ENCODE results near the gene CLSTN3. TPM values are rescaled to one million over a fixed set of nuclear protein-coding genes. Genes with fewer than 3 reads are reported as not detected.
A peak's percentile ranks its signal among the peaks of the same experiment; 100 is the strongest.

Gene CLSTN3
- total RNA-seq, 1 experiment from 2014 or later = 24.7 TPM

DNA sequence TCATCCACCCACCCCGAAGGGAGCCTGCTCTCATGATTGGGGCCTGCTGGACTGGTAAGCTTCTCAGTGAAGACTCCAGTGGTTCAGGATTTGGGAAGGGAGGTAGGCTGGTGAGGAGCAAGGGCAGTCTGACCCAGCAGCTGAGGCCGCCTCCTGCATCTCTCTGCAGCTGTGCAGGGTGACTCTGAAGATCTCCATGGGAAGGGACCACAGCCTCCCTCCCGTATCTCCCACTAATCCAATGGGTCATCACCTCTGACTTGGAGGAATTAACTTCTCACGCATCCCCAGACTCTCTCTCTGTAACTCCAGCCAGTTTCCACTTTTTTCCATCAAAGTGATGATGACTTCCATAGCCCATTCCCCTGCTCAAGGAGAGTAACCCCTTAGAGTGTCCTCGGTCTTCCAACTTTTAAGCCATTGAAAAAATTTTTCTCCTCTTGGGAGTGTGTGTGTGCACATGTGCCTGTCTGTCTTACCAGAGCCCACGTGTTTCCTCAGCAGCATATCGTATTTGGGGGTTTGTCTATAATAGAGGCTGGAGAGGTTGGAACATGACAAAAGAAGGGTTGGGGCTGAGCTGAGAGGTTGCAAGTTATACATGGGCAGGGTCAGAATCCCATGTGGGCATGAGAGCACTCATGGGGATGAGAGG, 11.3 kb downstream of the CLSTN3 start:
- ChIA-PET CTCF (interaction anchor here (0.6 to 2.3 kb wide), 14 partner anchors 10 to 88 kb away, joined by 3 to 15 read pairs (median 3); no protein-coding TSS in a partner anchor), POLR2A (no interaction called here)
- Mint-ChIP-seq H3K4me3 (no peak overlapping the region), H3K27me3 (ENCODE audit: low read depth) (no peaks in the 10 kb centered on the region), H3K27ac (no peak overlapping the region), H3K9me3 (no peaks in the 10 kb centered on the region), H3K4me1 (no peaks in the 10 kb centered on the region), H3K36me3 (peaks cover 3% of the 10 kb centered on the region; the same call in 1 of the 2 replicates)
- ATAC-seq (no peak), DNase-seq (ENCODE audit: low spot score) (no peak)
- no peak for TF ChIP-seq SMAD3 (CRISPR knock-in tag; IDR thresholded peaks at IDR 0.05; ENCODE audit: borderline replicate concordance)
- TF ChIP-seq SP1 (CRISPR knock-in tag; conservative IDR thresholded peaks at IDR 0.05) = no peak
- TF ChIP-seq ERG (CRISPR knock-in tag; IDR thresholded peaks at IDR 0.05) = no peak

DNA sequence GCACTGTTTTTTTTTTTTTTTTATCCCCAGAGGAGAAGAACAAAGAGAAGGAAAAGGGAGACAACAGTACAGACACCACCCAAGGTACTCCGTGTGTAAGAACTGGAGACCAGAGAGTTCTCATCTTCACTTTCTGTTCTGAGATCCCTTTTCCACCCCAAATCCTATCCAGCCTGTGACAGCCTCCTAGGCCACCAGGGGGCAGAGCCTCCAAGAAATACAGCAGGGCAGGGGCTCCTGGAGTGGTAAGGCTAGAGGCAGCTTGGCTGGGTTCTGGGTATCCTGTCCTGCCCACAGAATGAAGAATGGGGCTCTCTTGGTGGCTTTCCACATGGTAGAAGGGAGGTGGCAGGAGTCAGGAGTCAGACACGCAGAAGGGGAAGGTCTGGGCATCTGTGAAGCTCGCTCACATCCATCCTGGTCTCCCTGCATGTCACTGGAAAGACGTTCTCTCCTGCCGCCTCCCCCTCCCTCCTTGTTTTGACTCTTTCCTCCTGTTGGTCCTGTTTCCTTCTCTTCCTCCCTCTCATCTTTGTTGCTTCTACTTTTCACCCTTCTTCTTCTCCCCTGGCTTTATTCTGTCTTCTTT, 12.0 kb downstream of the CLSTN3 start:
- Mint-ChIP-seq H3K9me3 (no peaks in the 10 kb centered on the region), H3K27me3 (ENCODE audit: low read depth) (no peaks in the 10 kb centered on the region), H3K27ac (no peak overlapping the region), H3K36me3 (peaks cover 2% of the 10 kb centered on the region; the same call in 1 of the 2 replicates), H3K4me3 (no peak overlapping the region), H3K4me1 (no peaks in the 10 kb centered on the region)
- POLR2A ChIA-PET = no interaction called here
- TF ChIP-seq, protein P1, sequence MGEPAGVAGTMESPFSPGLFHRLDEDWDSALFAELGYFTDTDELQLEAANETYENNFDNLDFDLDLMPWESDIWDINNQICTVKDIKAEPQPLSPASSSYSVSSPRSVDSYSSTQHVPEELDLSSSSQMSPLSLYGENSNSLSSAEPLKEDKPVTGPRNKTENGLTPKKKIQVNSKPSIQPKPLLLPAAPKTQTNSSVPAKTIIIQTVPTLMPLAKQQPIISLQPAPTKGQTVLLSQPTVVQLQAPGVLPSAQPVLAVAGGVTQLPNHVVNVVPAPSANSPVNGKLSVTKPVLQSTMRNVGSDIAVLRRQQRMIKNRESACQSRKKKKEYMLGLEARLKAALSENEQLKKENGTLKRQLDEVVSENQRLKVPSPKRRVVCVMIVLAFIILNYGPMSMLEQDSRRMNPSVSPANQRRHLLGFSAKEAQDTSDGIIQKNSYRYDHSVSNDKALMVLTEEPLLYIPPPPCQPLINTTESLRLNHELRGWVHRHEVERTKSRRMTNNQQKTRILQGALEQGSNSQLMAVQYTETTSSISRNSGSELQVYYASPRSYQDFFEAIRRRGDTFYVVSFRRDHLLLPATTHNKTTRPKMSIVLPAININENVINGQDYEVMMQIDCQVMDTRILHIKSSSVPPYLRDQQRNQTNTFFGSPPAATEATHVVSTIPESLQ (CRISPR knock-in tag; IDR thresholded peaks at IDR 0.05) = no peak
- TF ChIP-seq ZNF263 (CRISPR knock-in tag; IDR thresholded peaks at IDR 0.05; ENCODE audit: low read depth) (no peak), ERG (CRISPR knock-in tag; IDR thresholded peaks at IDR 0.05) (no peak), GABPB1 (CRISPR knock-in tag; IDR thresholded peaks at IDR 0.05) (no peak)
- TF ChIP-seq, protein P2, sequence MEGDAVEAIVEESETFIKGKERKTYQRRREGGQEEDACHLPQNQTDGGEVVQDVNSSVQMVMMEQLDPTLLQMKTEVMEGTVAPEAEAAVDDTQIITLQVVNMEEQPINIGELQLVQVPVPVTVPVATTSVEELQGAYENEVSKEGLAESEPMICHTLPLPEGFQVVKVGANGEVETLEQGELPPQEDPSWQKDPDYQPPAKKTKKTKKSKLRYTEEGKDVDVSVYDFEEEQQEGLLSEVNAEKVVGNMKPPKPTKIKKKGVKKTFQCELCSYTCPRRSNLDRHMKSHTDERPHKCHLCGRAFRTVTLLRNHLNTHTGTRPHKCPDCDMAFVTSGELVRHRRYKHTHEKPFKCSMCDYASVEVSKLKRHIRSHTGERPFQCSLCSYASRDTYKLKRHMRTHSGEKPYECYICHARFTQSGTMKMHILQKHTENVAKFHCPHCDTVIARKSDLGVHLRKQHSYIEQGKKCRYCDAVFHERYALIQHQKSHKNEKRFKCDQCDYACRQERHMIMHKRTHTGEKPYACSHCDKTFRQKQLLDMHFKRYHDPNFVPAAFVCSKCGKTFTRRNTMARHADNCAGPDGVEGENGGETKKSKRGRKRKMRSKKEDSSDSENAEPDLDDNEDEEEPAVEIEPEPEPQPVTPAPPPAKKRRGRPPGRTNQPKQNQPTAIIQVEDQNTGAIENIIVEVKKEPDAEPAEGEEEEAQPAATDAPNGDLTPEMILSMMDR (IDR thresholded peaks at IDR 0.05) = peak; percentile 86
- CTCF ChIA-PET = interaction anchor here (0.5 to 2.3 kb wide), 17 partner anchors 8 to 216 kb away, joined by 3 to 15 read pairs (median 4); no protein-coding TSS in a partner anchor
- DNase-seq (ENCODE audit: low spot score) (peak; percentile 78), ATAC-seq (peak; percentile 95)

DNA sequence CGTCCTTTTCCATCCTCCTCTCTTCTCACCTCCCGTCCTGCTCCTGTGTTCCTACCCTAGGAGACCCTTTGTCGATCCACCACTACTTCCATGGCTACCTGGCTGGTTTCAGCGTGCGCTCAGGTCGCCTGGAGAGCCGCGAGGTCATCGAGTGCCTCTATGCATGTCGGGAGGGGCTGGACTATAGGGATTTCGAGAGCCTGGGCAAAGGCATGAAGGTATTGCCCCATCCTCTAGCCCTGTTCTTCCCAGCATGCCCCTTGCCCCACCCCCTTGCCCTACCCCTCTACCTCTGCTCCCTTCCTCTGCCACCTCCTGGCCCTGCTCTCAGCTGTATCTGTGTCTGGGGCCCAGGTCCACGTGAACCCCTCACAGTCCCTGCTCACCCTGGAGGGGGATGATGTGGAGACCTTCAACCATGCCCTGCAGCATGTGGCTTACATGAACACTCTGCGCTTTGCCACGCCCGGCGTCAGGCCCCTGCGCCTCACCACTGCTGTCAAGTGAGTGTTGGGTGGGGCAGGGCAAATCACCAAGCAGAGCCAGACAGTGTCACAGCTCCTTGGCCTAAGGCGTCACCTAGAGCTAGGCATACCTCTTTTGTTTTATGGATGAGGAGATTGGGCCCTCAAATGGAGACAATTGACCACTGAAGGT, 12.8 kb downstream of the CLSTN3 start:
- DNase-seq (ENCODE audit: low spot score) (no peak), ATAC-seq (no peak)
- Mint-ChIP-seq H3K4me3 (no peak overlapping the region), H3K27me3 (ENCODE audit: low read depth) (no peaks in the 10 kb centered on the region), H3K4me1 (no peaks in the 10 kb centered on the region), H3K36me3 (peaks cover 2% of the 10 kb centered on the region; the same call in 1 of the 2 replicates), H3K27ac (no peak overlapping the region), H3K9me3 (no peaks in the 10 kb centered on the region)
- POLR2A ChIA-PET = no interaction called here
- CTCF ChIA-PET = interaction anchor here (0.6 to 2.6 kb wide), 13 partner anchors 9 to 217 kb away, joined by 3 to 15 read pairs (median 4); no protein-coding TSS in a partner anchor
- TF ChIP-seq CBFB (CRISPR knock-in tag; IDR thresholded peaks at IDR 0.05; ENCODE audit: low read depth) = no peak
- TF ChIP-seq ESRRA (CRISPR knock-in tag; IDR thresholded peaks at IDR 0.05; ENCODE audit: borderline replicate concordance) = no peak
- no peak for TF ChIP-seq PREB (CRISPR knock-in tag; IDR thresholded peaks at IDR 0.05; ENCODE audit: borderline replicate concordance)
- TF ChIP-seq ATF1 (CRISPR knock-in tag; IDR thresholded peaks at IDR 0.05) = no peak
- TF ChIP-seq FOXP1 (CRISPR knock-in tag; IDR thresholded peaks at IDR 0.05; ENCODE audit: borderline replicate concordance) = no peak
- no peak for TF ChIP-seq TEAD4 (CRISPR knock-in tag; IDR thresholded peaks at IDR 0.05)
- no peak for TF ChIP-seq ZNF121 (CRISPR knock-in tag; IDR thresholded peaks at IDR 0.05)
- no peak for TF ChIP-seq ZNF281 (CRISPR knock-in tag; IDR thresholded peaks at IDR 0.05)
- TF ChIP-seq, protein P3, sequence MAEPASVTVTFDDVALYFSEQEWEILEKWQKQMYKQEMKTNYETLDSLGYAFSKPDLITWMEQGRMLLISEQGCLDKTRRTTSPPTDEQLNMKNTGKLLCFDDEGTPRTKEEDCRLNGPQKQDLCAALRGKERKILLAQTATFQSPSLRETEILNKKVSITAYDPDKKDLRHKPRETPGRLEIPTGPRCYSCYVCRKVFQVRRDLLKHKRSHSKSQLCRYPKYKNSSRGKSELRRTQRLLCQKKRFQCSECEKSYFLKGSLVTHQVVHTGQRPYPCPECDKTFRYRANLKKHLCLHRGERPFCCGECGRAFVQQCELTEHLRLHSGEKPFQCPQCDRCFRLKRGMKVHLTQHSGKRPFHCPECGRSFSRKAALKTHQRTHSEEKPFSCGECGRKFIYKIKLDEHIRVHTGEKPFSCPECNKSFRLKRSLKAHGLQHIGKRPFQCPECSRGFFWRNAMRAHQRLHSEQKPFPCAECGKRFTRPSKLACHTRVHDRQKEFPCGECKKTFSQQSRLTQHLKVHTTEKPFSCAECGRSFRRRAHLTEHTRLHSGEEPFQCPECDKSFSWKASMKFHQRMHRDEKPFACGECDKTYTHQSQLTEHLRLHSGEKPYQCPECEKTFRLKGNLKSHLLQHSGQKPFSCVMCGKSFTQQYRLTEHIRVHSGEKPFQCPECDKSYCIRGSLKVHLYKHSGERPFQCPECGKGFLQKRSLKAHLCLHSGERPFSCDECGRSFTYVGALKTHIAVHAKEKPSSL (CRISPR knock-in tag; conservative IDR thresholded peaks at IDR 0.05) = no peak
